HEK293T (cell line): Measurements from ENCODE around the gene THSD1.

Experiments used
- ARNT ChIP-seq: fragments of 450-650 bp; IDR thresholded peaks from 2 replicates; pipeline ENCODE4 v1.6.1; 2017; ENCODE audit warnings: mild to moderate bottlenecking
- ELF4 ChIP-seq: fragments of 450-650 bp; IDR thresholded peaks from 2 replicates; pipeline ENCODE4 v1.6.1; 2017; ENCODE audit warnings: antibody characterized with exemption
- HDGF ChIP-seq: fragments of 450-650 bp; IDR thresholded peaks from 2 replicates; pipeline ENCODE4 v1.6.1; 2017; ENCODE audit warnings: antibody characterized with exemption, borderline replicate concordance
- SP1 ChIP-seq: fragments of 450-650 bp; IDR thresholded peaks from 2 replicates; pipeline ENCODE4 v1.6.1; 2017
- SUZ12 ChIP-seq: fragments of 450-650 bp; IDR thresholded peaks from 2 replicates; pipeline ENCODE4 v1.6.1; 2016; ENCODE audit warnings: mild to moderate bottlenecking

- TF ChIP-seq ARNT (no peak), SUZ12 (no peak), SP1 (no peak), ELF4 (no peak), HDGF (no peak)
These were observed 12.2 kb downstream of the THSD1 start for GRCh38 chr13:52393572-52394357.
